HG03432 (cell line): ENCODE data around the gene TMEM119.

Experiments
- ATAC-seq: cut with Tn5 transposase; IDR thresholded peaks from one replicate; pipeline ENCODE4 v1.9.1; 2021; ENCODE audit warnings: mild to moderate bottlenecking, moderate library complexity; ENCODE audit not compliant: unreplicated experiment

The TMEM119 gene

DNA sequence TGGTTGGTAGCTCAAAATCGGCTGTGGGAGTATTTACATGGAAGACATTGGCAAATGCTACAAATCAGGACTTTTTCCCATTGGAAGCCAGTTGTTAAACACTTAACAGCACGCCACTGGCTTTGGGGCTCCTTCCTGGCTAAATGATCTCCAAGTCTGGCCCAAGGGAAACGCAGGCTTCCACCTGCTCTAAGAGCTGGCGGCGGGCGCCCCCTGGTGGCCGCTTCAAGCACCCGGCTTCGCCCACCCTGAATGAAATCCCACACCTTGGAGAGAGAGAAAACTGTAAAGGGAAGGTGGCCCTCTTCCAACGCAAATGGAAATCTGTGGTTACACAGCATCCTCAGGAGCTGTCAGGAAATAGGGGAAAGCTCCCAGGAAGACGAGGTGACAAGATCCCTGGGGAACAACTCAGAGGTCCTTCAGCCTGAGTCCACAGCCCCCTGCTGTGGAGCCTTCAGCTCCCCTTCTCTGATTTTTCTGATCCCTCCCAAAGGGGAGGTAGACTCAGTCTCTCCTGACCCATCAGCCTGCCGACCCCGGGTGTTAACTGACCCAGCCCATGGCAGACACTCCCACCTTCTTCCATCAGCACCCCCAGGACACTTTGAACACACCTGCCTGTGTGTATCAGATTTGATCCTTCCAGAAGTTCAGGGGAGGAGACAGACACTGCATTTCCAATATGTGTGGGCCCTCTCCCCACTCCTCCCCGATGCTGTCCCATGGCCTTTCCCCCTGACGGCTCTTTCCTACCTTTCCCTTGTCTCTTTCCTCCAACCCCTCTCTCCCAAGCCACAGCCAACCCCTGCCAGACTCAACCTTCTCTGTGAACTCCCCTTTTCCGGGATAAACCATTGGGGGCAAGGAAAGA is 20.4 kb upstream of the TMEM119 start:
- ATAC-seq: peak; percentile 45

DNA sequence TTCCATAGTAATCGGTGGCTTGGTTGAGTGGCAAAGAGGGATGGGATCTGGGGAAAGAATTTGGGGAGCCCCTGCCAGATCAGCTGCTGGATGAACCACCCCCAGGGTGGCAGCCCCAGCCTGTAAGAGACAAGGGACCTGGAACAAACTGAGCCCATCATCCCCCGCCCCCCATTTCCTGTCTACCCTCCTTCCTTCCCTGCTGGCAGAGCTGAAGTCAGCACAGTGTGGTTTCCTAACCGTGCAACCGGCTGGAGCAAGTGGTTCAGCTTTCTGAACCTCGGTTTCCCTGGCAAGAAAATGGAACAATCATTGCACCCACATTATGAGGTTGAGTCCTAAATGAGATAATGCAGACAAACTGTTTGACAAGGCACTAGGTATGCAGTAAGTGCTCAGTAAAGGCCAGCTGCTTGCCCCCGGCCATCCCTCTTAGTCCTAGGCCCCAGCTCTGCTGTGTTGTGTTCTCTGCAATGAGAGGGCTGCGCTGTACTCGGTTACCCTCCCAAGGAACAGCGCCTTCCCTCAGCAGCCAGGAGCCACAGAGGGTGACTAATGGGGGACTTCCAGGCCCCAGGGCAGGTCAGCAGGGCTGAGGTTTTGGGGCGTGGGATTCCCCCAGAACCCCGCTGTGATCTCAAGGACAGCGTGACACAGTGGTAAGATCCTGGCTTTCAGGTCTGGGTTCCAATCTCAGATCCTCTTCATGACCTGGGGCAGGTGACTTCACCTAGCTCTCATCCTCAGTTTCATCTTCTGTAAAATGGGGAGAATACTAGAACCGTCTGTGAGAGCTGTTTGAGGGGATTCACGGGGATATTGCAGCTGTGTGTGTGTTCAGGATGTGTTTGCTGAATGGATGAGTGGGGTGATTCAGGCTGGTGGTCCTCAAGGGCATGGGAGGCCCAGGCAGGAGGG is 19.3 kb upstream of the TMEM119 start:
- ATAC-seq: peak; percentile 87

DNA sequence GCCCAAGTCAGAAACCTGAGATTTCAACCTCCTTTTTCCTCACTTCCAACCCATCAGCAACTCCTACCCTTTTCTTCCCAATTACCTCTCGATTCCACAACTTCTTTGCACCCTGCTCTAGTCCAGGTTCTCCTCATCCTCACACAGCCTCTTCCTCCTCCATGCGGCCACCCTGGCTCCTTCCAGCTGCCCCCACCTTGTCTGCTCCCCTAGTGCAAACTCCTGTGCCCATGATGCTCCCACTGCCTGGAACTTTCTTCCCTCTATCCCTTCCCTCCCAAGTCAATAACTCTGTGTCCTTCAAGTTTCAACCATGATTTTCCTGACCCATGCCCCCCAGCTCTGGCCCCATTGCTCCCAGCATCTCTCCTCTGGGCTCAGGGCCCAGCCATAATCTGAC is 18.5 kb upstream of the TMEM119 start:
- ATAC-seq: no peak

DNA sequence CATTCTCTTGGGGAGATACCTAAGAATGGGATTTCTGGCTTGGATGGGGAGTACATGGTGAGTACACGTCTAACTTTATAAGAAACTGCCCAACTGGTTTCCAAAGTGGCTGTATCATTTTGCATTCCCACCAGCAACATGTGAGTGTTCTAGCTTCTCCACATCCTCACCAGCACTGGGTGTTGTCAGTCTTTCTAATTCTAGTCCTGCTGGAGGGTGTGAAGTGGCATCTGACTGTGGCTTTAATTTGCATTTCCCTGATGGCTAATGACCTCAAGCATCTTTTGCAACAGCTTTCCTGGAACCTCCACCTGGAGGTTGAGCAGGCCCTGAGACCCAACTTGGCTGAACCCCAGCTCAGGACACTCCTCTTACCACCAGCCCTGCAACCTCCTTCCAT is 18.0 kb upstream of the TMEM119 start:
- ATAC-seq: no peak

DNA sequence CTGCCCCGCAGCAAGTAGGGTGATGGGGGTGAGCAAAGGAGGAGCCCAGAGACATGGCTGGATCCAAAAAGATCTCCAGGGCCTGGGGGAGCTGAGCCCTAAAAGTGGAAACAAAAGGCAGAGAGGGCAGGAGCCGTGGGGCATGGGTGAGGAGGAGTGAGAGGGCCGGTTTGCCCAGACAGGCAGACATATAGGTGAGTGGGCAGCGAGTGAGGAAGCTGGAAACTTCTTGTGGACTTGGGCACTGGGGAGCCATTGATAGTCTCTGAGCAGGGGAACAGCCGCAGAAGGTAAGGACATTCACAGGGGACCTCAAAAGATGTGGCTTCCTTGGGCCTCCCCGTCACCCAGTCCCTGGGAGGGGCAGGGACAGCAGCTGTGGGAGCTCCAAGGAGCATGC is 16.8 kb upstream of the TMEM119 start:
- no peak for ATAC-seq

DNA sequence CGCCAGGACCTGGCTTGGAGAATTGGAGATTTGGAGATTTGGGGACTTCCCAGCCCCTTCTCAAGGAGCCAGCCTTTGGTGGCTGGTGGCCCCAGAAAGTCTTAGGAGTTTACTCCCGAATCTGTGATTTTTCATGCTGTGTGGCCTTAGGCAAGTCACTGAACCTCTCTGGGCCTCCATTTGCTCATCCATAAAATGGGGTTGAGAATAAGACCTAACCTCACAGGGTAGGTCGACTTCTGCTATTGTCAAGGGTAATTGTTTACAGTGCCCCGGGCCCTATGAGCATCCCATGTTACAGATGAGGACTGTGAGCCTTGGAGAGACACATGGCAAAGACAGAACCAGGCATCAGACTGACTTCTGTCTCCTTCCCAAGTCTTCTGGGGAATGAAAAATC is 16.2 kb upstream of the TMEM119 start:
- ATAC-seq: no peak

DNA sequence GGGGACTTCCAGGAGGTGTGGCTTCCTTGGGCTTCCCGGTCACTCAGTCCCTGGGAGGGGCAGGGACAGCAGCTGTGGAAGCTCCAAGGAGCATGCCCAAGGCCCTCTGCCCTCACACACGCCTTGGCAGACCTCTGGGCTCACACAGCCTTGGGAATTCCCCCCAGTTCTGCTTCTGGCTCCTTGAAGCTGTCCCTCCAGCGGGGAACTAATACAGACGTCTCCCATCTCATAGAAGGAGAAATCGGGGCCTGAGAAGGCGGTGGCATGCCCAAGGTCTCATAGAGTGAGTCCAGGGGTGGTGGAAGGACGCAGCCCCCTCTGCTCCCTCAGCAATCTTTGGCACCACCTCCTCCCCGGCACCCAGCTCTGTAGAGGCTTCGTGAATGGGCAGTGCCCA is 15.7 kb upstream of the TMEM119 start:
- ATAC-seq: no peak

DNA sequence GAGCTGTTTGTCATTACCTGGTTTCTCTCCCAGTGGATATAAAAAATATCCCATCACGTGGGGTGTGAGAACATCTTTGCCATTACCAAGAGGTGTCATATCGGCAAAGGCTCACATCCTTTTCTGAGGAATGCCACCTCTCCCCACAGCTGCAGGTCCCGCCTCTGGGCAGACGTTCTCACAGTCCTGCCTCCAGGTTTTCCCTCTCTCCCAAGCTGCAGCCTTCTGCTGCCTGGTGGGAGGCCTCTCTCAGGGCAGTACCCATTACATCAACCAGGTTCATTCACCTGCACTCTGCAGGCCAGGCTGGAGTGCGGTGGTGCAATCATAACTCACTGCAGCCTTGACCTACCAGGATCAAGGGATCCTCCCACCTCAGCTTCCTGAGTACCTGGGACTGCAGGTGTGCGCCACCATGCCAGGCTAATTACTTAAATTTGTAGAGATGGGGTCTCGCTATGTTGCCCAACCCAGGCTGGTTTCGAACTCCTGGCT is 15.0 kb upstream of the TMEM119 start:
- ATAC-seq: no peak

DNA sequence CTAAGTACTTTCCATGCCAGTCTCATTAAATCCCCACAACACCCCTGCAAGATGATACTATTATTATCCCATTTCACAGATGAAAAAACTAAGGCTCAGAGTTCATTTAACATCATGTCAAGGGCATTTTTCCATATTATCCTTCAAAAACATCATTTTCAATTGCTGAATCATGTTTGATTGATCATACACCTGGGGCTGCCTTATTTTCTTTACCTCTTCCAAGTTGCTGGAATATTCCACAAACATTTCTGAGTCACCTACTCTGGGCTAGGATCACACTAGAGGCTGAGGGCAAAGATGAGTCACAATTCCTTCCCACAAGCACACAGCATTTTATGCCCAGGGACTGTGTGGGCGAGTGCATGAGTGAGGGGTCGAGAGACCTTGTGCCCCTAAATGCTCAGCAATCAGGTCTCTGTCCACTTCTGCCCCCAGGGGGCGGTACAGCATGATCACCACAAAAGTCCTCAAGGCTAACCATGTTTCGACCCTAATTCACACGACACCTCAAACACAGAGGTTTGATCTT is 14.1 kb upstream of the TMEM119 start:
- no peak for ATAC-seq

DNA sequence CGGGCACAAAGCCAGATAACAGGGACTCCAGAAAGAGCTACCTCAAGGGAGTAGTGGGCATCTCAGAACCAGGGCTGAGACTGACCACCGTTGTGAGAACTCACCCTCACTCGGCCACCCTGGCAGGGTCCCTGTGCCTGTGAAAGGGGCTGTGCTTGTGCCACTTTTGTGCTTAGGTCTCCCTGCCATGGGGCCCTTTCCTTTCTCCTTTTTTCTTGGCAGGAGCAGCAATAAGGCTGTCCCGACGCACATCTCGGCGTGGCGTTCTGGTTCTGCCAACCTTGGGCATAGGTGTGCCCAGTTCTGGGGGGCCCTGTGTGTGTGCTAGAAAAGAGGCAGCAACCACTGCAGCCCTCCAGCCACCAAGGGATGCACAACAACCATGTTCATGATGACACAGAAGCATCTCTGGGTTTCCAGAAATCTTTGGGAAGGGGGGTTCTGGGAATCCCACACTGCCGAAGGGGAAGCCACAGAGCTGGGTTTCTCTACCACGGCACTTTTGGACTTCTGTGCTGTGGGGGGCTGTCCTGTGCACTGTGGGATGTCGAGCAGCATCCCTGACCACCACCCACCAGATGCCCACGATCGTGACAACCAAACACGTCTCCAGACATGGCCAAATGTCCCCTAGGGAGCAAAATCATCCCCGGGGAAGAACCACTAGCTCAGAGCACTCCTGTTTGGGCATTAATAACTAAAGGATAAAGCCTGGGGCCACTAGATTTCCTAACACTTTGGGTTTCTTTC is 13.1 kb upstream of the TMEM119 start:
- no peak for ATAC-seq

DNA sequence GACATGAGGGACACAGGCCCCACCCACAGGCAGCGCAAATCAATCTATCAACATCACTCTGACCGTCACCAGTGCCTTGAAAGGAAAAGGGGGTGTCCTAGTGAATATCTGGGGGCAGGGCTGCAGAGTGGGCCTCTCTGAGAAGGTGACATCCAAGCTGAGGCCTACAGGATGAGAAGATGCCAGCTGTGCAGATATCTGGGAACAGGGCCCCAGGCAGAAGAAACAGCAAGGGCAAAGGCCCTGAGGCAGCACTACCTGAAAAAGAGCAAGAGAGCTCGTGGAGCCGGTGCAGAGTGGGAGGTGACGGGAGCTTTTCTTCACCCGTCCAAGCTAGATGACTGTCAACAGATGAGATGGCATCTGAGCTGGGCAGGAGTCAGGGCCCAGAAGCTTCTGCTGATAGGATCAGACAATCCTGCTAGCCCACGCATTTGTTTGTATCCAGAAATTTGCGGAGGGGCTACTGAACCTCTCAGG is 12.5 kb upstream of the TMEM119 start:
- ATAC-seq: no peak

DNA sequence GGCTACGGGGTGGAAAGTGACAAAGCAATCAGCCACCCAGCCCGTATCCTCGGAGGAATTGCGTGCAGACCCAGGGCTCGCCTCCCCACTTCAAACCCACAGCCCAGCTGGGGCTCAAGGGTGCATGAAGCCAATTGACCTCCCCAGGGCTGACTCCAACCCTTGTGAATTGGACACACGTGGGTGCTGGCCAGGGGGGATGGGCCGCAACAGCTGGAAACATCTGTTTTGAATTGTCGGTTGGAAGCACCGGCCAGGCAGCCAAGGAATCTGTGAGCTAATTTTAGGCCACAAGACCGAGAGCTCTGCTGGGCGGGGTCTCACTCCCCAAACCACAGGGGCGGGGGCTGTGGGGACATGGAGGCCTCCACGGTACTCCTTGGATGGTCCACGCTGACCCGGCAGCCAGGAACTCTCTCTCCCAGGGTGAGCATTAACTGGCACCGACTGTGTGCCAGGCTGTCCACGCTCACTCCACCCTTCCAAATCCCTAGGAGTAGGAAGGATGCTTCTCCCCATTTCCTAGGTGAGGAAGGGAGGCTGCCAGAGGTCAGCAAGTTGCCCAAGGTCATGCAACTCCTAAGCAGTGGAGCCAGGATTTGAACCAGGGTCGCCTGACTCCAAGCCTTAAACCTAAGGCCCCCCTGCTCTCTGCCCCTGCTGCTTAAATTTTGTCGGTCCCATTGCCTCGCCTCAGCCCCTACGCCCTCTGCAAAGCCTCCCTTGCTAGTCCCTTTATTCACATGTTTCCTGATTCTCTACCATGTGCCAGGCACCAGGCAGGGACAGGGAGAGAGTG is 11.9 kb upstream of the TMEM119 start:
- no peak for ATAC-seq

DNA sequence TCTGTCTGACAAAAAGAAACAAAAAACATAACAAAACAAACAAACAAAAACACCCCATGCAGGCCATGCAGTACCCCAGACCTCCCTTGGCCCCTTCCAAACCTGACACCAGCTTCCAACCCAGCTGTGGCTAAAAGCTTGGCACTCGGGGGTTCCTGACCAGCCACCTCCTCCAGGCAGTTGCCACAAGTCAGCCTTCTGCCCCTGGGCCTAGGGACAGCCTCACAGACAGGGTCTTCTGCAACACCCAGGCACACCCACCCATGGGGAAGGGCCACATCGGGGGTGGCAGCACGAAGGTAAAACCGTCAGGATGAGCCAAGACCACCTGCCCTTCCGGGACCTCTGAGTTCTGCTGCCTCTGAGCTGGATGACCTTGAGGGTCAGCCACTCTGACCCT is 10.7 kb upstream of the TMEM119 start:
- no peak for ATAC-seq

DNA sequence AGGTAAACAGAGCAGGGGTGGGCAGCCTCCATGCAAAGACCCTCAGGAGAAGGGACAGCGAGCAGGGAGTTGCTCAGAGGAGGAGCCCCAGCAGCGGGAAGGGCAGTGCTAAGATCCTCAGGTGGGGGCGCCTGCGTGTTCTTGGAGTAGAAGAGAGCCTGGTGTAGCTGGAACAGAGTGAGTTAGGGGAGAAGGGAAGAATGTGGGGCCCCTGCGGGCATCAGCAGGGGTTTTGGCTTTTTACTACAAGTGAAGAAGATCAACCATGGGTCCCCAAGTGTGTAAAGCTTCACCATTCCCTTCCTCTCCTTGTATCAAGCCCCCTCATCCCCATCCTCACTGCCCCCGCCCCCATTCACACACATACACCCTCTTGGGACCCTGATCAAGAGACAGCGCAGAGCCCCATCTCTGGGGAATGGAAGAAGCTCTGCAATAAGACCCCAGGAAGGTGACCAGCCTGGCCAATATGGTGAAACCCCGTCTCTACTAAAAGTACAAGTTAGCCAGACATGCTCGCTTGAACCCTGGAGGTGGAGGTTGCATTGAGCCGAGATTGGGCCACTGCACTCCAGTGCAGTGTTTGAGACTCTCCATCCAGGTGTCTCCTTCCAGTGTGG is 10.2 kb upstream of the TMEM119 start:
- no peak for ATAC-seq

DNA sequence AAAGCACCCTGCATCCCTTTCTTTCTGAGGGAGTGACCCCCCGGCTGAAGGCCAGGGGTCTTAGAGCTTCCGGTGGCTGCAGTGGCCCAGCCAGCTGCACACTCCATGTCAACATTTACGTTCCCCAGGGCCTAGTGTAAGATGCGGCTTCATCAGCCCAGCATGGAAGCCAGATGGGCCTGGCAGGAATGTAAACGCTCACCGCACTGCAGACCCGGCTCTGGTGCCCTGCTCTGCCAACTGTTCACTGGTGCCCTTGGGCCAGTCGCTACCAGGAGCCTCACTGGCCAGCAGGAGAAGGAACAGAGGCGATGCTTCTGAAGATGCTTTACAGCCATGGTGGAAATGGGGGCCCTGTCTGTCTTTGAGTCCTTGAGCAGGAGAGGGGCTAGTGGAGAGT is 8.6 kb upstream of the TMEM119 start:
- no peak for ATAC-seq

DNA sequence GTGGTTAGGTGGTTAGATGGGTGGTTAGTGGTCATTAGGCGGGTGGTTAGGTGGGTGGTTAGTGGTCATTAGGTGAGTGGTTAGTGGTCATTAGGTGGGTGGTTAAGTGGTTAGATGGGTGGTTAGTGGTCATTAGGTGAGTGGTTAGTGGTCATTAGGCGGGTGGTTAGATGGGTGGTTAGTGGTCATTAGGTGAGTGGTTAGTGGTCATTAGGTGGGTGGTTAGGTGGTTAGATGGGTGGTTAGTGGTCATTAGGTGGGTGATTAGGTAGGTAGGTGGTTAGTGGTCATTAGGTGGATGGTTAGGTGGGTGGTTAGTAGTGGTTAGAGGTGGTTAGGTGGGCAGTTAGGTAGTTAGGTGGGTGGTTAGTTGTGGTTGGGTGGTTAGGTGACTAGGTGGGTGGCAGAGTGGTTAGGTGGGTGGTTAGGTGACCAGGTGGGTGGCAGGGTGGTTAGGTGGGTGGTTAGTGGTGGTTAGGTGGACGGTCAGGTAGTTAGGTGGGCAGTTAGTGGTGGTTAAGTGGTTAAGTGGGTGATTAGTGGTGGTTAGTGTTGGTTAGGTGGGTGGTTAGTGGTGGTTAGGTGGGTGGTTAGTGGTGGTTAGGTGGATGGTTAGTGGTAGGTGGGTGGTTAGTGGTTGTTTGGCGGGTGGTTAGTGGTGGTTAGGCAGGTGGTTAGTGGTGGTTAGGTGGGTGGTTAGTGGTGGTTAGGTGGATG is 8.0 kb upstream of the TMEM119 start:
- ATAC-seq: no peak

DNA sequence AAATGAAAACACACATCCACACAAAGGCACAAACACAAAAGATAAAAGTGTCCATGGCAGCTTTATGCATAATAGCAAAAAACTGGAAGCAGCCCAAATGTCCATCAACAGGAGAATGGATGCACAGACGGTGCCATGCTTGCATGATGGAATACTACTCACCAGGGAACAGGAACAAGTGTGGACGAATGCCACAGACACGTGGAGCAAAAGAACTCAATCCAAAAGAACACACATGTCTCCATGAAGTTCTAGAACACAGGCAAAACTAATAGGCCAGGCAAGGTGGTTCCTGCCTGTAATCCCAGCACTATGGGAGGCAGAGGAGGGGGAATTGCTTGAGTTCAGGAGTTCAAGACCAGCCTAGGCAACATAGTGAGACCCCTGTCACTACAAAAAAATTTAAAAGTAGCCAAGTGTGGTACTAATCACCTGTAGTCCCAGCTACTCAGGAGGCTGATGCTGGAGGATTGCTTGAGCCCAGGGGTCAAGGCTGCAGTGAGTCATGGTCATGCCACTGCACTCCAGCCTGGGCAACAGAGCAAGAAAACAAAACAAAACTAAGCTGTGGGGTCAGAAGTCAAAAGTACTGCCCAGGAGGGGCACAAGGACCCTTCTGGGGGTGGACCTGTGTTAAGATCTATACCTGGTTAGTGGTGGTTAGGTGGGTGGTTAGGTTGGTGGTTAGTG is 7.3 kb upstream of the TMEM119 start:
- ATAC-seq: no peak
